HG03135 (cell line): Measurements from ENCODE around the gene CTIF.

Source experiments
- ATAC-seq: cut with Tn5 transposase; IDR thresholded peaks from one replicate; pipeline ENCODE4 v1.9.1; 2021; ENCODE audit warnings: mild to moderate bottlenecking, moderate library complexity; ENCODE audit not compliant: unreplicated experiment

The CTIF gene

DNA sequence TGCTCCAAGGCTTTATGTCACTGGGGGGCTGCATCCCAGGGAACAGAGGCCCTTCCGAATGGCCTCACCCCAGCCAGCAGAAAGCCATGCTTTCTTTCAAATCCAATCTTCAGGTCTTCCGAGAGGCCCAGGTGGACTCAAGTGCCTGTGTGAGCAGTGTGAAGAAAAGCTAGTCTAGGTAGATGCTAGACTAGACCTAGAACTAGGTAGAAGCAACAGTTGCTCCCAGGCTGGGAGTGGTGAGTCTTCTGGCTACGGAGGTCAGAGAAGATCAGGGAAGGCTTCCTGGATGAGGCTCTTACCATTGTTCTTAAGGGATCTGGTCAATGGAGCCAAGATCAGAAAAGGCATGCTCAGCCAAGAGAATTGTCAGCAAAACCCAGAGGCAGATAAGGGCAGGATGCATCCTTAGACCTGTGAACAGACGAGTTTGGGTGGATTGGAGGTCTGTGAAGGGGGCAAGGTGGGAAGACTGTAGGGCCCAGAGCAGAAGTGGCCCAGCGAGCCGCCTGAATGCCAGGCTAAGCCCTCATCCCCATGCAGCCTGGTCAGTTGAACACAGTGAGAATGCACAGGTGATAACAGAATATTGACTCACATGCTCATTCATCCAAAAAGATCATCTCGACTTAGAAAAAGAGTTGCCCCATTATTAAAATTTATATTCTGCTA lies 301.1 kb downstream of the CTIF start:
- ATAC-seq, result no peak

- ATAC-seq, result no peak
Measured at GRCh38 chr18:48840491-48840877, 301.7 kb downstream of the CTIF start.

- ATAC-seq, result no peak
Measured at GRCh38 chr18:48841381-48842258, 302.8 kb downstream of the CTIF start.

GRCh38 chr18:48842259-48843061 lies 303.6 kb downstream of the CTIF start:
- ATAC-seq, result no peak

DNA sequence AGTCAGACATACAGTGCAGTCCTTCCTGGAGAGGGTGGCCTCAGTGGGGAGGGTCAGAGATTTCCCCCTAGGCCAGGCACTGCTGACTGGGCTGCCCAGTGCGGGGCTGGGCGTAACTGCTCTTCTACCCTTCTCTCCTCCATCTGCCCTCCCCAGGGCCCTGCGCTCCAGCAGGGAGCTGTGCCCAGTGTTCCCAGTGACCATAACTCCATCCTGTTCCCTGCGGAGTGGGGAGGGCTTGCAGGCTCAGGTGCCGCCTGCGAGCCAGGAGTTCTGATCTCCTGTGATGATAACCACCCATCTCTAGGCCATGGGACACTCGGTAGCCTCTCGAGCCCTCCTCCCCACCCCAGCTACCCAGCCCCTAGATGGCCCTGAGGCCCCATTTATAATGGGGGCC lies 304.3 kb downstream of the CTIF start:
- ATAC-seq, result no peak

DNA sequence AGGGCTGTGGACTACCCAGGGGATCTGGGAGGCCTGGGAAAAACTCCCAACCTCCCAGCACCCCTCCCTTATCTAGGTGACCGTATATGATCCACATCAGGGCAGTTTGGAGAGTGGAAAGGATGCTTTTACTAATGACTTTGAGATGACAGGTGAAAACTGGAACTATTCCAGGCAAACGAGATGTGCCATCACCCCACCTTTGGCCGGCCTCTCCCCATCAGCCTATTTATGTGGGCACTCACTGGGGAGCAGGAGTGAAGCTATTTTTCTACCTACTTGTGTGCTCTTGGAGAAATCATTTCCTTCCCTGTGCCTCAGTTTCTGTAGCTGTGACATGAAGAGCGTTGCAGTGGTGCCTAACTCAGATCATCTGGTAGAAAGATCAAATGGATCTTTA lies 304.8 kb downstream of the CTIF start:
- no peak for ATAC-seq

- ATAC-seq, result no peak
Measured at GRCh38 chr18:48844271-48844670, 305.4 kb downstream of the CTIF start.

DNA sequence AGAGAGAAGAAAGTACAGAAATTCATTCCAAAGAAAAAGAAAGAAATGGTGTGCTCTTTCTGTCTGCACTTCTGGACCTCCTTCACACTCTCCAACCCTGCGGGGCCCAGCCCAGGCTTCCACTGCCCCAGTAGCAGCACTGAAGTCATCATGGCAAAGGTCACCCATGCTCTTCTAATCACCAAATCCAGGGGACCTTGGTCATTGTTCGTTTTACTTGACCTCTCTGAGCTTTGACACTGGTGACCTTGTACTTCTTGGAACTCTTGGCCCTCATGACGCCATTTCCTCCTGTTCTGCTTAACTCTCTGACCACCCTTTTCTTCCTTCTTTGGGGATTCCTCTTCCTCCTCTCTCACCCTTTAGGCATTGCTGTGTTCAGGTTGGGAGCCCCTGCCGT lies 306.3 kb downstream of the CTIF start:
- ATAC-seq, result no peak

DNA sequence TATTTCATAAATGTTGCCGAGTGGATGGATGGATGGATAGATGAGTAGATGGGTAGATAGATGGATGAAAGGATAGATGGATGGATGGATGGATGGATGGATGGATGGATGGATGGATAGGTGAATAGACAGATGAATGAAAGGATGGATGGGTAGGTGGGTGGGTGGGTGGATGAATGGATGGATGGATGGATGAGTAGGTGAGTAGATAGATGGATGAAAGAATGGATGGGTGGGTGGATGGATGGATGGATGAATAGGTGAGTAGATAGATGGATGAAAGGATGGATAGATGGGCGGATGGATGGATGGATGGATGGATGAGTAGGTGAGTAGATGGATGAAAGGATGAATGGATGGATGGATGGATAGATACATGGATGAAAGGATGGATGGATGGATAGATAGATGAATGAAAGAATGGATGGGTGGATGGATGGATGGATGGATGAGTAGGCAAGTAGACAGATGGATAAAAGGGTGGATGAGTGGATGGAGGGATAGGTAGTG lies 307.6 kb downstream of the CTIF start:
- no peak for ATAC-seq

GRCh38 chr18:48847807-48848486 lies 309.1 kb downstream of the CTIF start:
- ATAC-seq, result no peak

DNA sequence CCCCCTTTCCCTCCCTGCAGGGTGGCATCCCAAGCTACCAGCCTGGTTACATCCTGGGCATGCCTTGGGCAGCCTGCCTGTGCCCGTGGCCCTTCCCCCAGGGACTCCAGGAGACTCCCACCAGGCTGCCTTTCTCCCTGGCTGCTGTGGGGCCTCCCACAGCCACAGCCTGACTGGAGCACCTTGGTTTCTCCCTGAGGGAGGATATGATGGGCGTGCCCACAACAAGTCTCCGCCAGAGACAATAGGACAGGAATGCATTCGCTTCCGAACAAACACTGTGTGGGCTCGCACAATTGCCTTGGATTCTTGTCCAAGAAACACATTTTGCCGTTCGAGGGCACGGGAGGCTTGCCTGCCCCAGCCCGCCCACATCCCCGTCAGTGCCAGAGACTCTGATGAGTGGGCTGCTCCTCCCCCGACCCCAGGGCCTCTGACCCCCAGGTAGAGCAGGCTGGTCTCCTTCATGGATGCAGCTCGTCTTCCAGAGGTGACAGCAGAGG lies 309.9 kb downstream of the CTIF start:
- ATAC-seq, result no peak

- ATAC-seq, result no peak
Measured at GRCh38 chr18:48850822-48851598, 312.2 kb downstream of the CTIF start.

DNA sequence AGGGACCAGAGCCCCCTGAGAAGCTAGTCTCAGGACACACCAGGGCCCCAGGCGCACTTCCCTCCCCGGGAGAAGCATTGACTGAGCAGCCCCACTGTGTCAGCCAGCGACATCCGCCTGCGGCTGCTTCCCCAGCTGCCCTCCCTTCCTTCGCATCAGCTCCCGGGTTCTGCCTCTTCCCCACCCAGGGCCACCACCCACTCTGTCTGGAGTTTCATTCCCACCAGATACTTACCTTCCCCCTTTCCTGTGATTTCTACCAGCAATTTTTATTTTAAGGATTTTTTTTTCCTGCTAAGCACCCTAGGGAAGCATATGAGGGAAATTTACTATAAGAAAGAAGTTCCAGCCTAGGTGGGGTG lies 312.7 kb downstream of the CTIF start:
- no peak for ATAC-seq

DNA sequence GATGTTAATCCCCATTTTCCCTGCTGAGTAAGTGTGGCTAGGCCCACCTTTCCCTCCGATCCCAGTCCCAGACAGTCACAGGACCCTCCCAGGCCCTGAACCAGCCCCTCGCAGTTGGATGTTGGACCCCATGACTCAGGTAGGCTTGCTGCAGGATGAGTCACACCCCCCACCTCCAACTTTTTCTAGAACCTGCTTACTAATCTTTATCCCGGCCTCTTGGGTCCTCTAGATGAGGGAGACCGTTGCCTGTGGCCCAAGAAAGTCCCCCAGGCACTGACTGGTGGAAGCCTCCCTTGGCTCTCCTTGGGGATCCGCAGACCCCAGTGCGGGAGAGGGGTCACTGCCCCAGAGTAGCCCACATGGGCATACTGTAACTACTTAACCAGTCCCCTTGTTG lies 313.5 kb downstream of the CTIF start:
- no peak for ATAC-seq

- no peak for ATAC-seq
Measured at GRCh38 chr18:48852794-48853193, 314.0 kb downstream of the CTIF start.

DNA sequence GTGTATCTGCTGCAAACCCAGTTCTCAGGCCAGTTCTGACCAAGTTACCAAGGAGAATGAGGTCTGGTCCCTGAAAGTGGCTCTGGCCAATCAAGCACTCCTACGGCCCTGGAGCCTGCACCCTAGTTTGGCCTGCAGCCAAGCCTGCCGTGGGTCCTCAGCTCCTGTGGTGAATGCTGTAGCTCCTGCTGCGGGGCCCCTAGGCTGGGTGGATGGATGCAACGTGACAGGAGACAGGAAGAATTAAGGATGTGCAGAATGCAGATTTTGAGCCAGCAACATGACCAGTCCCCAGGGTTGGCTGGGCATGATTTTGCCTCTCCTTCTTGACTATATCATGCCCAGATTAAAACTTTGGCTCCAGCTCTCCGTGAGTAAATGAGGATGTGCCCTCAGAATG lies 314.8 kb downstream of the CTIF start:
- no peak for ATAC-seq

GRCh38 chr18:48854780-48855179 lies 315.9 kb downstream of the CTIF start:
- ATAC-seq, result no peak

DNA sequence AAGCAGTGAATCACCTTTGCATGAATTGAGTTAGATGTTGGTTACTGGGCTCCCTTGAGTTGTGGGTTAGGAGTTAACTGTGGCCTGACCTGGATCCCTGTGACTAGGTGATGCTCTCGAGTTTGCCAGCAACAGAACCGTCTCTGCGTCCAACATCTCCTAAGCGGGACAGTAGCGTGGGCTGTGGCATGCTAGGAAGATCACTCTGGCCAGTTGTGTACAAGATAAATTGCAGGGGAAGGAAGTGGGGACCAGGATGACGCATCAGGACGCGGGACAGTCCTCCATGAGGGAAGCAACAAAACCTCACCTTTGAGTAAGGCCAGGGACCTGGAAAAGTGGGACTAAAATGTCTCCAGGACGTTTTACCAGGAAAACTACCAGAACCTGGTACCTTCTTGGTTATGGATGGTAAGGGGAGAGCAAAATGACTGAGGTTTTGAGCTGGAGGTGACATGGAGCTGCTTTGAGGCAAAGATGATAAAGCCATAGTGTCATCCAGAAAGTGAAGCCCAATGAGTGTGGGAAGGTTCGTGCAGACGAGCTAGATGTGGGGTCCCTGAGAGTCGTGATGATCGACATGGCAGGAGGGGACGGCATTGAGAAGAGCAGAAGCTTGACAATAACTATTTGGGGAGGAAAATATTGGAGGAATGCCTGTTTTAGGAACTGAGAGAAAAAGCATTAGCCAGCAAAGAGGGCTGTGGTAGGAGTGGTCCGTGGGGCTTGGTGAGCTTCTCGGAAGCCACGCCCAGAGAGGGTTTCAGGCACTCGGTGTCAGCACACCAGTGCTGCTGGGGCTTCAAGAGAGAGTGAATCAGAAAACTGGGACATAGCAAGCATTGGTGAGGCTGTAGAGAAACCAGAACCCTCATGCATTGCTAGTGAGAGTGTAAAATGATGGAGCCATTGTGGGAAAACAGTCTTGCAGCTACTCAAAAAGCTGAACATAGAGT lies 316.9 kb downstream of the CTIF start:
- ATAC-seq, result no peak
